K562 (cell line): ENCODE measurements around the gene STEAP2. TPM values are rescaled to one million over a fixed set of nuclear protein-coding genes. Genes with fewer than 3 reads are reported as not detected.
A peak's percentile ranks its signal among the peaks of the same experiment; 100 is the strongest.

Experiments used
- BRF2 ChIP-seq: IDR thresholded peaks from 3 replicates; pipeline ENCODE4 v1.6.1; 2011; ENCODE audit warnings: borderline replicate concordance, mild to moderate bottlenecking; ENCODE audit not compliant: insufficient read length, insufficient read depth
- CBX8 ChIP-seq: fragments of 200-600 bp; sonication (generic); IDR thresholded peaks from 2 replicates; pipeline ENCODE4 v1.6.1; 2012; ENCODE audit warnings: borderline replicate concordance, mixed run types, low read depth, mild to moderate bottlenecking, moderate library complexity, mixed read lengths, low read length, control low read depth, inconsistent platforms; ENCODE audit not compliant: poor library complexity, severe bottlenecking; ENCODE audit errors: extremely low read depth
- E4F1 ChIP-seq: fragments of 250-450 bp; sonication (Bioruptor Pico); IDR thresholded peaks from 2 replicates; pipeline ENCODE4 v1.5.0; 2021; ENCODE audit warnings: mild to moderate bottlenecking, borderline replicate concordance
- EHMT2 ChIP-seq: fragments of 450-650 bp; IDR thresholded peaks from 2 replicates; pipeline ENCODE4 v1.6.1; 2018; ENCODE audit warnings: antibody characterized with exemption
- FIP1L1 ChIP-seq: fragments of 200-400 bp; formaldehyde crosslinking; IDR thresholded peaks from 2 replicates; pipeline ENCODE4 v1.6.1; 2018; ENCODE audit warnings: mild to moderate bottlenecking, low read depth, low read length; ENCODE audit not compliant: poor library complexity, severe bottlenecking
- HDAC8 ChIP-seq: fragments of 450-650 bp; IDR thresholded peaks from 2 replicates; pipeline ENCODE4 v1.6.1; 2016; ENCODE audit warnings: mild to moderate bottlenecking, missing genetic modification characterization, moderate library complexity, missing compliant biosample characterization
- HMGXB4 ChIP-seq: sonication (generic); formaldehyde crosslinking; IDR thresholded peaks from 2 replicates; pipeline ENCODE4 v1.8.1; 2023; ENCODE audit warnings: mild to moderate bottlenecking, missing genetic modification reagents
- IFI16 ChIP-seq: fragments of 250-450 bp; sonication (Bioruptor Pico); IDR thresholded peaks from 2 replicates; pipeline ENCODE4 v2.1.2; 2022; ENCODE audit warnings: mild to moderate bottlenecking, inconsistent platforms
- IRF9 ChIP-seq: fragments of 450-650 bp; IDR thresholded peaks from 2 replicates; pipeline ENCODE4 v1.6.1; 2016; ENCODE audit warnings: missing biosample characterization, missing genetic modification characterization
- JUND ChIP-seq, 2 experiments: IDR thresholded peaks; 2 replicates in 1 of 2; 3 replicates in 1 of 2; pipeline ENCODE4 v1.6.1; 2011; ENCODE audit warnings: borderline replicate concordance in 2 of 2, low read depth in 2 of 2, low read length in 2 of 2, improper control_type of control experiment in 1 of 2, missing biosample characterization in 1 of 2, missing genetic modification characterization in 1 of 2, missing genetic modification reagents in 1 of 2
- RBM22 ChIP-seq: fragments of 200-400 bp; formaldehyde crosslinking; IDR thresholded peaks from 2 replicates; pipeline ENCODE4 v1.6.1; 2018; ENCODE audit warnings: low read length, low read depth; ENCODE audit not compliant: poor library complexity, severe bottlenecking
- SIRT6 ChIP-seq: IDR thresholded peaks from one replicate; pipeline ENCODE4 v1.6.1; 2012; ENCODE audit warnings: low read depth, mild to moderate bottlenecking, control low read depth, inconsistent platforms, low read length, moderate library complexity
- SMARCE1 ChIP-seq: fragments of 450-650 bp; IDR thresholded peaks from 2 replicates; pipeline ENCODE4 v1.7.1; 2016; ENCODE audit warnings: mild to moderate bottlenecking
- TAF7 ChIP-seq: fragments of 450-650 bp; IDR thresholded peaks from 2 replicates; pipeline ENCODE4 v1.6.1; 2016; ENCODE audit warnings: missing genetic modification characterization, missing compliant biosample characterization
- THRAP3 ChIP-seq: fragments of 450-650 bp; IDR thresholded peaks from 2 replicates; pipeline ENCODE4 v1.6.1; 2016; ENCODE audit warnings: mild to moderate bottlenecking, inconsistent platforms, borderline replicate concordance
- VEZF1 ChIP-seq: fragments of 200-800 bp; sonication (Bioruptor generic); IDR thresholded peaks from 2 replicates; pipeline ENCODE4 v1.6.1; 2017; ENCODE audit warnings: missing genetic modification characterization, missing compliant biosample characterization
- ZSCAN32 ChIP-seq: fragments of 450-650 bp; formaldehyde crosslinking; IDR thresholded peaks from 2 replicates; pipeline ENCODE4 v1.4.0; 2020; ENCODE audit warnings: mild to moderate bottlenecking, moderate library complexity
- polyA plus RNA-seq, 8 experiments: library from polyadenylated mRNA; depleted of rRNA in 4 of 8; stranded (reverse) in 5 of 8; unstranded in 3 of 8; fragments of >200 nt; fragmentation: Nextera tagmentation in 2 of 8; fragmentation: Illumina TruSeq in 1 of 8; extraction: Ambion mirVana in 2 of 8; extraction: Trizol in 1 of 8; gene quantifications; 2 replicates each; pipeline versions ENCODE4 v1.2.1 to v1.2.3, GENCODE V29; 2011 to 2014; ENCODE audit warnings: inconsistent platforms in 1 of 8, missing spikeins in 1 of 8
- total RNA-seq, 7 experiments: library from RNA; depleted of rRNA in 6 of 7; stranded (reverse); fragments of >200 nt in 6 of 7; fragmentation: Illumina TruSeq in 2 of 7; extraction: Trizol in 2 of 7; gene quantifications; 2 replicates each; pipeline versions ENCODE4 v1.2.1 to v1.2.3, GENCODE V29; 2011 to 2021; ENCODE audit warnings: low replicate concordance in 1 of 7

The STEAP2 gene
- total and polyA plus RNA-seq, 9 of the 15 experiments (the other 6 are each of a cell fraction or from before 2014, with no cell fraction given) = 0.02 to 0.03 TPM; not detected in 7

GRCh38 chr7:90244909-90245851, 33.6 kb downstream of the STEAP2 start, which contains the start of gene CFAP69 (continued):
- TF ChIP-seq BRF2 = no peak
- no peak for TF ChIP-seq ZSCAN32 (CRISPR knock-in tag)
- TF ChIP-seq SIRT6 = no peak
- TF ChIP-seq HDAC8 (tag) = no peak
- peak; percentile 56 for TF ChIP-seq JUND (IDR thresholded peaks at IDR 0.05; ENCODE audit: borderline replicate concordance, low read depth, low read length)
- TF ChIP-seq JUND (tag; IDR thresholded peaks at IDR 0.05; ENCODE audit: borderline replicate concordance, low read depth, low read length) = peak; percentile 54; the same call in 1 of the 3 replicates
- TF ChIP-seq THRAP3 = no peak
- no peak for TF ChIP-seq SMARCE1
- TF ChIP-seq IRF9 (tag) = no peak
- TF ChIP-seq HMGXB4 (CRISPR knock-in tag) = no peak
- TF ChIP-seq RBM22 = peak; percentile 83
- peak; percentile 53 for TF ChIP-seq VEZF1
- TF ChIP-seq FIP1L1 = no peak
- 0 out of 2 replicates have a peak, but pooled peaks have one; percentile 21 for TF ChIP-seq TAF7 (tag)
- TF ChIP-seq EHMT2 = peak; percentile 63
- TF ChIP-seq CBX8 = no peak
- no peak for TF ChIP-seq IFI16
- TF ChIP-seq E4F1 (CRISPR knock-in tag) = no peak
